Coronary artery (tissue), 2 donors: ENCODE data around the gene ZNF490.
"Not testable (repeated sequence)": the region's sequence is repeated elsewhere in the genome, so short reads cannot be mapped to it uniquely, and the experiment has no call there.

Source experiments
- DNase-seq: peaks from one replicate; pipeline ENCODE4 v3.0.0-alpha.2; 2017; ENCODE audit warnings: low spot score
- H3K27ac ChIP-seq, 2 donors: fragments of 200-600 bp; sonication (generic); one replicate each; pipeline ENCODE4 v1.5.1; 2016 to 2019
- H3K4me3 ChIP-seq: fragments of 200-600 bp; sonication (generic); 2 replicates; pipeline ENCODE4 v1.5.1; 2016; ENCODE audit warnings: mild to moderate bottlenecking, moderate library complexity
- CTCF ChIP-seq: fragments of 200-600 bp; sonication (generic); IDR thresholded peaks from one replicate; pipeline ENCODE4 v1.5.1; 2019; ENCODE audit warnings: antibody characterized with exemption

Gene ZNF490

GRCh38 chr19:12623361-12624031, 12.9 kb upstream of the ZNF490 start:
- DNase-seq: no peak
- TF ChIP-seq CTCF: no peak
- no peak overlapping the region for H3K4me3 ChIP-seq
- no peak overlapping the region for H3K27ac ChIP-seq

GRCh38 chr19:12621253-12622024, 10.8 kb upstream of the ZNF490 start:
- not testable (repeated sequence) for DNase-seq, H3K27ac ChIP-seq, H3K4me3 ChIP-seq

GRCh38 chr19:12617646-12618045, 7.0 kb upstream of the ZNF490 start:
- no peak for TF ChIP-seq CTCF
- no peak for DNase-seq
- Histone ChIP-seq H3K27ac (no peak overlapping the region), H3K4me3 (no peak overlapping the region)

GRCh38 chr19:12611361-12611699, 717 bp upstream of the ZNF490 start:
- DNase-seq: peak; percentile 82
- Histone ChIP-seq H3K4me3 (peak overlapping the region; percentile 100), H3K27ac (peak overlapping the region; percentile 99 to 100)
- TF ChIP-seq CTCF: no peak

GRCh38 chr19:12607631-12608030, 3.0 kb downstream of the ZNF490 start:
- no peak overlapping the region for H3K4me3 ChIP-seq
- no peak for DNase-seq
- H3K27ac ChIP-seq: no peak overlapping the region
- TF ChIP-seq CTCF: no peak

GRCh38 chr19:12606796-12607195, 3.8 kb downstream of the ZNF490 start:
- Histone ChIP-seq H3K27ac (no peak overlapping the region), H3K4me3 (no peak overlapping the region)
- TF ChIP-seq CTCF: no peak
- no peak for DNase-seq

GRCh38 chr19:12603714-12604113, 6.9 kb downstream of the ZNF490 start:
- no peak overlapping the region for H3K27ac ChIP-seq
- no peak overlapping the region for H3K4me3 ChIP-seq
- DNase-seq: no peak
- no peak for TF ChIP-seq CTCF
